ENCODE data around the gene KIAA1210. TPM values are rescaled to one million over a fixed set of nuclear protein-coding genes. Genes with fewer than 3 reads are reported as not detected.
"Not testable (repeated sequence)": the region's sequence is repeated elsewhere in the genome, so short reads cannot be mapped to it uniquely, and the experiment has no call there.

KIAA1210 gene
- total and polyA plus RNA-seq, 5 experiments from 2014 or later = not detected

- DNase-seq = no peak
- H3K4me3 Mint-ChIP-seq = no peak overlapping the region
- no peak for ATAC-seq
- no peak overlapping the region for H3K27ac Mint-ChIP-seq
- H3K36me3 Mint-ChIP-seq = no peaks in the 10 kb centered on the region
- POLR2A ChIA-PET = interaction anchor here (0.7 kb wide), 1 partner anchor 11 kb away, joined by 3 read pairs; no protein-coding TSS in a partner anchor
- H3K9me3 Mint-ChIP-seq = peaks cover 0 to 5% (median 0%) of the 10 kb centered on the region in 9 donors
- peaks cover 0 to 18% (median 9%) of the 10 kb centered on the region in 5 donors for H3K27me3 Mint-ChIP-seq
- no peaks in the 10 kb centered on the region for H3K4me1 Mint-ChIP-seq
These were observed 81.7 kb downstream of the KIAA1210 start for GRCh38 chrX:119045884-119046283.

DNA sequence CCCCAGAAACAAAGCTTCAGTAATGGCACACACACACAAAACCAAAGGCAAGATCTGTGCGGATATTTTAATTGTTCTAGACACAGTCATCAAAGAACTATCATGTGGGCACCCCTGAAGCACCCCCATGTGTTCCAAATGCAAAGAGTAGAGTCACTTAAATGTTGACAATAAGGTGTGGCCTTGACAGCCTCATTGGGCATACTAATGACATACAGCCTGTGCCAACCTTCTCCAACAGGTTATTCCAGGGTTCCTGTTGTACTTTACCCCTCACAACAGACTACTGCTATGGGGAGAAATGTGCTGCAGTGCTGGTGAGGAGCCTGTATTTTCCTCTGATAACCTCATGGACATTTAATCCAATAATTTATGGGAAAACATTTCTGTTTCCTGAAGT is 84.6 kb downstream of the KIAA1210 start:
- H3K27me3 Mint-ChIP-seq = peaks cover 0 to 18% (median 6%) of the 10 kb centered on the region in 5 donors
- H3K4me1 Mint-ChIP-seq = no peaks in the 10 kb centered on the region
- DNase-seq (no peak), ATAC-seq (no peak)
- no peaks in the 10 kb centered on the region for H3K36me3 Mint-ChIP-seq
- no peak overlapping the region for H3K27ac Mint-ChIP-seq
- H3K9me3 Mint-ChIP-seq = peaks cover 0 to 5% (median 0%) of the 10 kb centered on the region in 9 donors
- H3K4me3 Mint-ChIP-seq = no peak overlapping the region
- POLR2A ChIA-PET = no interaction called here

GRCh38 chrX:119042040-119042439 is 85.6 kb downstream of the KIAA1210 start:
- peaks cover 0 to 5% (median 0%) of the 10 kb centered on the region in 9 donors for H3K9me3 Mint-ChIP-seq
- no peak overlapping the region for H3K4me3 Mint-ChIP-seq
- no peak for ATAC-seq
- H3K4me1 Mint-ChIP-seq = no peaks in the 10 kb centered on the region
- DNase-seq = no peak
- H3K27me3 Mint-ChIP-seq = peaks cover 0 to 8% (median 4%) of the 10 kb centered on the region in 5 donors
- H3K27ac Mint-ChIP-seq = no peak overlapping the region
- POLR2A ChIA-PET = no interaction called here
- H3K36me3 Mint-ChIP-seq = no peaks in the 10 kb centered on the region

GRCh38 chrX:119041175-119041574 is 86.4 kb downstream of the KIAA1210 start:
- POLR2A ChIA-PET = no interaction called here

DNA sequence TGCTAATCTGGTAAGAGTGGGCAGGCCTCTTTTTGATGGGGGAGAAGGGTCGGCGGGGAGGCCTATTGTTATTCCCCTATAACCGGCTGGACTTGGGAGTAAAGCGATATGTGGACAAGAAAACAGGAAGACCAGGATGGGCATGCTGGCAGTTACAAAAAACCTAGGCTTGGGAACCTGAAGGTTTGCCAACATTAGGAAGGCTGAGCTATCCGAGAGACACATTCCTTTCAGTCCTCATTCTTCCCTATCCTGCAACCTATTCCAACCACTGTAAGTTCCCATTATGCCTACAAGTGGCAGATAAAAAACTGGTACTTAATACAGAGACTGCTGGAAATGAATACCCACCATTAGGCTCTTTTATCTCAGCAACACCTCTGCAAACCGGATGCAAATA is 87.2 kb downstream of the KIAA1210 start:
- Mint-ChIP-seq H3K27ac (no peak overlapping the region), H3K27me3 (peaks cover 0 to 1% (median 0%) of the 10 kb centered on the region in 5 donors), H3K9me3 (peaks cover 0 to 2% (median 0%) of the 10 kb centered on the region in 9 donors), H3K4me3 (no peak overlapping the region), H3K4me1 (no peaks in the 10 kb centered on the region), H3K36me3 (no peaks in the 10 kb centered on the region)
- POLR2A ChIA-PET = no interaction called here
- ATAC-seq (no peak), DNase-seq (no peak)

More at GRCh38 chrX:119041175-119041574, 86.4 kb downstream of the KIAA1210 start:
- DNase-seq = no peak
- Mint-ChIP-seq H3K27me3 (peaks cover 0 to 1% (median 0%) of the 10 kb centered on the region in 5 donors), H3K4me1 (no peaks in the 10 kb centered on the region), H3K27ac (no peak overlapping the region), H3K9me3 (peaks cover 0 to 2% (median 0%) of the 10 kb centered on the region in 9 donors), H3K36me3 (no peaks in the 10 kb centered on the region), H3K4me3 (no peak overlapping the region)
- no peak for ATAC-seq

DNA sequence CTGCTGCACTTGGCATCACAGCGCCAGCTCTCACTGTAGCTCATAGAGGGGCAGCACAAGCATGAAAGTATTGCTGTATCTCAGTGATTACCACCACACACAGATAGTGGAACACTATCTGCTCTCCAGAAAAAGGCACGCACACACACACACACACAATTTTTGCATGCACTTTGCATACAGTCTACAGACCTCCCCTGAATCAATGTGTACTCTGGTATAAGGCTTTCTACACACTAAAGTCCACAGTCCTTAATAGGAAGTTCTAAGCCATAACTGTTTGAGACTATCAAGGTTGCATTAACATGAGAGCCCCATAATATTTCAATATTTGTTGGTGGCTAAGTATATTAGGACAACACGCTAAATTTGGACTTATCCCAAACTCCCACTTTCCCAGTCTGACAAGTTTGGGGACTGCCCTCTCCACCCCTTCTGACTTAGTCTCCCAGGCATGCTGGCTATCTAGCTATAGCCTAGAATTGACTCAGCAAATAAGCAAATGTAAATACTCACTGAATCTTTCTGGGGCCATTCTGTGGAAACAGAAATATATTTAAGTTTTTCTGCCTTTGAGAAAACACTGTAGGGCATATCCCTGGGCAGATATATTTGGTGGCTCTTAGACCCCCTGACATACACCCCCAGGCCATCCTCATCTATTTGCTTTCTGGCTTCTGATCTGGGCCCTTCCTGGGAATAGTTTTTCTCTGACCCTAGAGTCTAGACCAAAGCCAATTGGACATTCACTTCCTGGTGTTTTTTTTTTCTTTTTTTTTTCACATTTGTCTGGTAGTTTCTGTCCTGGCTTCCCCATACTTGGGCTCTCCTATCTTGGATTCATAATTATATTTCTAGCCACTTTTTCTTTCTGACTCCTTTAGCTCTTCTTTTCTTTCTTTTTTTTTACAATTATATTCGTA is 91.2 kb downstream of the KIAA1210 start:
- peaks cover 0 to 17% (median 3%) of the 10 kb centered on the region in 9 donors for H3K9me3 Mint-ChIP-seq
- ATAC-seq (no peak), DNase-seq (no peak)
- H3K36me3 Mint-ChIP-seq = peaks cover 0 to 2% (median 0%) of the 10 kb centered on the region in 3 donors
- H3K4me1 Mint-ChIP-seq = no peaks in the 10 kb centered on the region
- H3K4me3 Mint-ChIP-seq = no peak overlapping the region
- POLR2A ChIA-PET = interaction anchor here (0.7 kb wide), 1 partner anchor 498 kb away, joined by 3 read pairs; no protein-coding TSS in a partner anchor
- H3K27me3 Mint-ChIP-seq = peaks cover 0 to 9% (median 0%) of the 10 kb centered on the region in 5 donors
- no peak overlapping the region for H3K27ac Mint-ChIP-seq

DNA sequence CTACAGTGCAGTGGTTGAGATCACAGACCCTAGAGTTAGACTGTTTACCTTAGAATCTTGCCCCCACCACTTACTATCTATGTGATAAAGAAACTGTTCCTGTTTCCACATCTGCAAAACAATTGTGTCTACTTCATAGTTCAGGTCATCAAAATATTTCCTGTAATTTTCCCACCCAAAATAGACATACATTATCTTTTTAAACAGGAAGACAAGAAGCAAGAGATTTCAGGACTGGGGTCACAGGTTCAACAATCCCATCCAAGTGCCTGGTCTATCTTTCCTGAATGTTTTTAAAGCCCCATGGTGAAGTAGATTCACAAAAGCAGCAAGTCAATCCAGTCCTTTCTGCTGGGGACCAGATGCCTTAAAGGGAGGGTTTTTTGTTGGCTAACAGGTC is 96.6 kb downstream of the KIAA1210 start:
- no peaks in the 10 kb centered on the region for H3K4me1 Mint-ChIP-seq
- no peak overlapping the region for H3K4me3 Mint-ChIP-seq
- DNase-seq = no peak
- peaks cover 0 to 5% (median 2%) of the 10 kb centered on the region in 3 donors for H3K36me3 Mint-ChIP-seq
- no peak for ATAC-seq
- peaks cover 0 to 12% (median 1%) of the 10 kb centered on the region in 5 donors for H3K27me3 Mint-ChIP-seq
- POLR2A ChIA-PET = no interaction called here
- H3K27ac Mint-ChIP-seq = no peak overlapping the region
- peaks cover 0 to 17% (median 3%) of the 10 kb centered on the region in 9 donors for H3K9me3 Mint-ChIP-seq

DNA sequence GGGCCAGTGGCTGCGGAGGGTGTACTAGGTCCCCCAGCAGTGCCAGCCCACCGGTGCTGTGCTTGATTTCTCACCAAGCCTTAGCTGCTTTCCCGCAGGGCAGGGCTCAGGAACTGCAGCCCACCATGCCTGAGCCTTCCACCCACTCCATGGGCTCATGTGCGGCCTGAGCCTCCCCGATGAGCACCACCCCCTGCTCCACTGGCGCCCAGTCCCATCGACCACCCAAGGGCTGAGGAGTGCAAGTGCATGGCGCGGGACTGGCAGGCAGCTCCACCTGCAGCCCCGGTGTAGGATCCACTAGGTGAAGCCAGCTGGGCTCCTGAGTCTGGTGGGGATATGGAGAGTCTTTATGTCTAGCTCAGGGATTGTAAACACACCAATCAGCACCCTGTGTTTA is 98.0 kb downstream of the KIAA1210 start:
- H3K36me3 Mint-ChIP-seq, POLR2A ChIA-PET, H3K4me3 Mint-ChIP-seq, ATAC-seq, H3K27ac Mint-ChIP-seq, H3K4me1 Mint-ChIP-seq, DNase-seq: not testable (repeated sequence)
- peaks cover 0 to 14% (median 3%) of the 10 kb centered on the region in 9 donors for H3K9me3 Mint-ChIP-seq
- peaks cover 0 to 12% (median 1%) of the 10 kb centered on the region in 5 donors for H3K27me3 Mint-ChIP-seq

- H3K9me3 Mint-ChIP-seq = peaks cover 0 to 6% (median 2%) of the 10 kb centered on the region in 9 donors
- ATAC-seq (no peak), DNase-seq (no peak)
- H3K27me3 Mint-ChIP-seq = peaks cover 0 to 12% (median 1%) of the 10 kb centered on the region in 5 donors
- POLR2A ChIA-PET = no interaction called here
- peaks cover 0 to 5% (median 2%) of the 10 kb centered on the region in 3 donors for H3K36me3 Mint-ChIP-seq
- no peak overlapping the region for H3K4me3 Mint-ChIP-seq
- H3K4me1 Mint-ChIP-seq = no peaks in the 10 kb centered on the region
- H3K27ac Mint-ChIP-seq = no peak overlapping the region
These were observed 98.8 kb downstream of the KIAA1210 start for GRCh38 chrX:119028733-119029330.

Other genes starting within 250 kb of the KIAA1210 start
- gene LONRF3, start 153.2 kb downstream of the KIAA1210 start, total RNA-seq = 1 to 10 TPM; 7.5 to 9.3 TPM
- 1 to 10 TPM in 1 of 3 donors, under 1 TPM in 2; 0.41 to 1.5 (median 0.68) TPM for gene LONRF3, start 153.2 kb downstream of the KIAA1210 start, polyA plus RNA-seq
- not detected for gene CT47C1, start 54.8 kb downstream of the KIAA1210 start, total RNA-seq
- gene CT47C1, start 54.8 kb downstream of the KIAA1210 start, polyA plus RNA-seq = not detected
- 10 to 100 TPM; 13.6 to 14.2 TPM for gene PGRMC1, start 108.5 kb upstream of the KIAA1210 start, total RNA-seq
- 10 to 100 TPM; 10.7 to 16.3 (median 12.6) TPM for gene PGRMC1, start 108.5 kb upstream of the KIAA1210 start, polyA plus RNA-seq

Data from naive thymus-derived CD8-positive, alpha-beta T cell (primary cell).